HepG2 (cell line): ENCODE results near the gene KATNB1. TPM values are rescaled to one million over a fixed set of nuclear protein-coding genes. Genes with fewer than 3 reads are reported as not detected.
A peak's percentile ranks its signal among the peaks of the same experiment; 100 is the strongest.

Experiments used
- ATAC-seq: fragments of 200-7000 bp; cut with Tn5 transposase; 3 replicates; pipeline ENCODE4 v1.9.1; 2020; ENCODE audit warnings: mild to moderate bottlenecking, moderate library complexity
- BruUV-seq: library from RNA; stranded (reverse); fragments of 400-500 nt; replicated peaks from 2 replicates; lab custom pipeline; 2021; lab: Mats Ljungman, UMichigan
- CTCF ChIA-PET: fragments of 300-600 bp; formaldehyde crosslinking; extraction: SDS; loops from one replicate; lab custom pipeline; 2021; ENCODE audit warnings: low total read pairs, inconsistent platforms, low intra/inter-chr PET ratio; lab: Yijun Ruan, JAX
- POLR2A ChIA-PET: fragments of 350-600 bp; sonication (Branson Sonifier 250); formaldehyde crosslinking; loops from one replicate; lab custom pipeline; 2020; ENCODE audit warnings: antibody characterized with exemption, inconsistent platforms; lab: Yijun Ruan, JAX
- DNase-seq: peaks from one replicate; pipeline ENCODE4 v3.0.0-alpha.2; 2015; ENCODE audit warnings: low spot score
- FAIRE-seq: peaks from 3 replicates; lab custom pipeline; 2011; peaks lifted over from hg19 to GRCh38; lab: Jason Lieb, UNC
- H2AFZ ChIP-seq: one replicate; pipeline ENCODE4 v1.6.1; 2011; ENCODE audit warnings: low read length, inconsistent platforms
- H3K27ac ChIP-seq: fragments of 300-600 bp; 3 replicates; pipeline ENCODE4 v1.8.0; 2011; ENCODE audit warnings: mixed run types, mild to moderate bottlenecking, mixed read lengths, low read length, inconsistent platforms; ENCODE audit not compliant: insufficient read depth; ENCODE audit errors: extremely low read length
- H3K27me3 ChIP-seq, 2 experiments: fragments of 200-600 bp in 1 of 2; 2 replicates in 1 of 2; 3 replicates in 1 of 2; pipeline versions ENCODE4 v1.6.0 to v1.8.0; 2011; ENCODE audit warnings: low read length in 2 of 2, mild to moderate bottlenecking in 2 of 2, moderate library complexity in 2 of 2, inconsistent platforms in 1 of 2; ENCODE audit not compliant: insufficient read depth in 2 of 2, control insufficient read depth in 1 of 2
- H3K36me3 ChIP-seq, 2 experiments: fragments of 200-600 bp in 1 of 2; replicated peaks in 1 of 2; 2 replicates in 1 of 2; 3 replicates in 1 of 2; pipeline versions ENCODE4 v1.5.1 to v1.8.0; 2011; ENCODE audit warnings: low read length in 2 of 2, inconsistent platforms in 1 of 2; ENCODE audit not compliant: insufficient read depth in 2 of 2, control insufficient read depth in 1 of 2
- H3K4me1 ChIP-seq: 2 replicates; pipeline ENCODE4 v1.5.1; 2012; ENCODE audit warnings: low read length, inconsistent platforms; ENCODE audit not compliant: insufficient read depth
- H3K4me2 ChIP-seq: 2 replicates; pipeline ENCODE4 v1.6.0; 2011; ENCODE audit warnings: low read depth, low read length, inconsistent platforms
- H3K4me3 ChIP-seq, 3 experiments: fragments of 200-600 bp in 1 of 3; sonication (generic), shearing (Covaris generic) in 1 of 3; replicated peaks in 1 of 3; 2 replicates each; pipeline ENCODE4 v1.5.1; 2011 to 2016; ENCODE audit warnings: low read length in 3 of 3, inconsistent platforms in 2 of 3, low read depth in 2 of 3, mild to moderate bottlenecking in 2 of 3, control low read depth in 1 of 3, mixed read lengths in 1 of 3; ENCODE audit not compliant: insufficient read depth in 1 of 3
- H3K79me2 ChIP-seq: one replicate; pipeline ENCODE4 v1.6.1; 2011; ENCODE audit warnings: low read length, inconsistent platforms; ENCODE audit not compliant: insufficient read depth
- H3K9ac ChIP-seq: 2 replicates; pipeline ENCODE4 v1.6.0; 2011; ENCODE audit warnings: mild to moderate bottlenecking, low read depth, low read length, inconsistent platforms; ENCODE audit not compliant: insufficient read depth
- H3K9me3 ChIP-seq: 2 replicates; pipeline ENCODE4 v1.5.1; 2012; ENCODE audit warnings: mild to moderate bottlenecking, low read length
- H4K20me1 ChIP-seq: 2 replicates; pipeline ENCODE4 v1.6.0; 2011; ENCODE audit warnings: inconsistent platforms, mild to moderate bottlenecking, low read length, moderate library complexity; ENCODE audit not compliant: insufficient read depth
- ISL2 ChIP-seq: sonication (generic); formaldehyde crosslinking; IDR thresholded peaks from 2 replicates; pipeline ENCODE4 v1.5.0; 2020; ENCODE audit warnings: missing genetic modification reagents
- MAFF ChIP-seq: IDR thresholded peaks from 2 replicates; pipeline ENCODE4 v1.6.1; 2011; ENCODE audit warnings: low read depth, low read length, improper control_type of control experiment
- MAFK ChIP-seq, 2 experiments: IDR thresholded peaks in 1 of 2; conservative IDR thresholded peaks in 1 of 2; 2 replicates each; pipeline ENCODE4 v1.6.1; 2011; ENCODE audit warnings: improper control_type of control experiment in 2 of 2, low read length in 2 of 2
- ZNF124 ChIP-seq: sonication (generic); formaldehyde crosslinking; IDR thresholded peaks from 2 replicates; pipeline ENCODE4 v1.4.0; 2020; ENCODE audit warnings: missing genetic modification reagents
- ZNF263 ChIP-seq: sonication (generic); formaldehyde crosslinking; IDR thresholded peaks from 2 replicates; pipeline ENCODE4 v1.4.0; 2020; ENCODE audit warnings: missing genetic modification reagents
- ZNF564 ChIP-seq: sonication (generic); formaldehyde crosslinking; IDR thresholded peaks from 2 replicates; pipeline ENCODE4 v1.8.1; 2023; ENCODE audit warnings: mild to moderate bottlenecking, missing genetic modification reagents
- WGBS: methylation state at CpG from one replicate; pipeline ENCODE4 v1.1.6; 2017; ENCODE audit warnings: low lambda C conversion rate; 5-methylcytosine and 5-hydroxymethylcytosine counted together
- in situ Hi-C: cut with HindIII; loops from 2 replicates; pipeline ENCODE4 v1.10.0; 2017; ENCODE audit warnings: low pct_unique_long_range_greater_than_20kb; ENCODE audit not compliant: extremely low pct_ligation_motif_present
- intact Hi-C: fragments of 100-400 bp; cut with micrococcal nuclease; formaldehyde crosslinking; loops from one replicate; pipeline ENCODE4 v1.10.0; 2022; ENCODE audit not compliant: unreplicated experiment
- polyA plus RNA-seq, 8 experiments: library from polyadenylated mRNA; depleted of rRNA in 3 of 8; stranded (reverse) in 7 of 8; unstranded in 1 of 8; fragments of >200 nt; fragmentation: Illumina TruSeq in 4 of 8; extraction: Trizol in 4 of 8; gene quantifications; 2 replicates each; pipeline versions ENCODE4 v1.2.1 to v1.2.3, GENCODE V29; 2011 to 2016; ENCODE audit warnings: low read depth in 4 of 8, missing spikeins in 1 of 8, mixed read lengths in 1 of 8; ENCODE audit not compliant: insufficient read depth in 1 of 8
- total RNA-seq, 5 experiments: library from RNA; depleted of rRNA; stranded (reverse); fragments of >200 nt; fragmentation: Illumina TruSeq; extraction: Trizol; gene quantifications; 2 replicates each; pipeline ENCODE4 v1.2.3, GENCODE V29; 2016; ENCODE audit warnings: low read depth in 1 of 5

The KATNB1 gene
- total and polyA plus RNA-seq, 2 of the 13 experiments (the other 11 are each of a cell fraction or from before 2014, with no cell fraction given) = 31.5 to 43.5 TPM

GRCh38 chr16:57692636-57693035 is 42.9 kb upstream of the KATNB1 start:
- H3K4me3 ChIP-seq = no peak overlapping the region
- in situ Hi-C loops (no loop called here), intact Hi-C loops (no loop called here)
- 44% methylated on average over 1 of the region's 2 CpGs for WGBS
- TF ChIP-seq ZNF564 (CRISPR knock-in tag) (no peak), MAFK (conservative IDR thresholded peaks at IDR 0.05 in 1 of 2, IDR thresholded peaks at IDR 0.05 in 1 of 2; ENCODE audit: low read length in 2 of 2) (peak in 1 of 2 experiments; percentile 70; a peak in 3 of 4 replicates), MAFF (peak; percentile 59)
- no peaks in the 10 kb centered on the region for H4K20me1 ChIP-seq
- no peak overlapping the region for H2AFZ ChIP-seq
- 0 out of 2 replicates have a peak overlapping the region, but pooled peaks have one; percentile 13 for H3K4me2 ChIP-seq
- H3K27ac ChIP-seq = no peak overlapping the region
- ChIA-PET CTCF (no interaction called here), POLR2A (interaction anchor here (3.6 kb wide), 1 partner anchor 11 kb away, joined by 42 read pairs; no protein-coding TSS in a partner anchor)
- H3K9me3 ChIP-seq = no peaks in the 10 kb centered on the region
- no peak overlapping the region for H3K9ac ChIP-seq
- H3K36me3 ChIP-seq = no peaks in the 10 kb centered on the region
- peaks cover 82% of the 10 kb centered on the region for H3K4me1 ChIP-seq
- DNase-seq = no peak
- ATAC-seq = no peak
- BruUV-seq = no TSS peak
- no peaks in the 10 kb centered on the region for H3K79me2 ChIP-seq
- no peak for FAIRE-seq
- H3K27me3 ChIP-seq = no peaks in the 10 kb centered on the region

- Histone ChIP-seq H3K27me3 (no peaks in the 10 kb centered on the region), H3K4me1 (peaks cover 81% of the 10 kb centered on the region), H4K20me1 (no peaks in the 10 kb centered on the region), H3K9me3 (no peaks in the 10 kb centered on the region), H3K36me3 (no peaks in the 10 kb centered on the region), H3K27ac (peak overlapping the region; percentile 59), H3K4me2 (peak overlapping the region; percentile 81), H3K4me3 (peak overlapping the region in 1 of 3 experiments; percentile 54; a peak in 2 of 6 replicates), H3K9ac (peak overlapping the region; percentile 28; the same call in 1 of the 2 replicates), H3K79me2 (no peaks in the 10 kb centered on the region), H2AFZ (no peak overlapping the region)
- FAIRE-seq = no peak
- no peak for ATAC-seq
- BruUV-seq = no TSS peak
- CTCF ChIA-PET = interaction anchor here (1.5 kb wide), 1 partner anchor 16 kb away, joined by 3 read pairs; no protein-coding TSS in a partner anchor
- TF ChIP-seq ZNF263 = peak; percentile 44; the same call in 1 of the 2 replicates
- no peak for TF ChIP-seq ISL2 (CRISPR knock-in tag)
- TF ChIP-seq ZNF124 = no peak
- WGBS = 0% methylated on average over 4 of the region's 4 CpGs
- in situ Hi-C loops = no loop called here
- no peak for DNase-seq
- POLR2A ChIA-PET = interaction anchor here (0.7 to 3.6 kb wide), 8 partner anchors 9 to 201 kb away, joined by 3 to 42 read pairs (median 4); partner anchors contain the start of genes ADGRG3 and KATNB1
- intact Hi-C loops = no loop called here
Measured at GRCh38 chr16:57693550-57693949, 42.0 kb upstream of the KATNB1 start.
